ENCODE data around the gene FBXL7. TPM values are rescaled to one million over a fixed set of nuclear protein-coding genes. Genes with fewer than 3 reads are reported as not detected.
A peak's percentile ranks its signal among the peaks of the same experiment; 100 is the strongest.

FBXL7 gene
- total and polyA plus RNA-seq, 2 of the 8 experiments (the other 6 are each of a cell fraction or from before 2014, with no cell fraction given) = 17.7 to 17.8 TPM

- WGBS, 2 experiments (ENCODE audit: extremely low coverage in 1 of 2, insufficient coverage in 1 of 2, insufficient read length in 1 of 2, insufficient replicate concordance in 2 of 2, low coverage in 1 of 2, low lambda C conversion rate in 2 of 2, missing lambda C conversion rate in 1 of 2) = 64% methylated on average over 7 of the region's 7 CpGs; no CpG with 5 or more reads in 1 of the 2 experiments
- Histone ChIP-seq H3K14ac (ENCODE audit: insufficient read length) (no peak overlapping the region), H3K23ac (ENCODE audit: insufficient read length) (no peak overlapping the region), H2AK5ac (ENCODE audit: low read depth, low read length) (0 out of 2 replicates have a peak overlapping the region, but pooled peaks have one; percentile 84), H3K79me2 (ENCODE audit: control insufficient read depth in 1 of 2, insufficient read depth in 2 of 2, low read length in 2 of 2) (peaks cover 0 to 32% of the 10 kb centered on the region in 2 experiments; a peak in 3 of 4 replicates), H3K23me2 (ENCODE audit: low read depth, low read length) (no peaks in the 10 kb centered on the region), H2AFZ (ENCODE audit: low read length) (no peak overlapping the region), H4K20me1 (replicated peaks in 1 of 2; ENCODE audit: control insufficient read depth in 1 of 2, insufficient read depth in 2 of 2, low read length in 2 of 2) (no peaks in the 10 kb centered on the region), H2BK15ac (ENCODE audit: low read length) (no peak overlapping the region), H3K9ac (replicated peaks in 1 of 4; ENCODE audit: extremely low read depth in 1 of 4, low read depth in 3 of 4, low read length in 3 of 4) (no peak overlapping the region; a peak in 1 of 7 replicates), H4K5ac (ENCODE audit: insufficient read length, low read depth, low read length) (no peak overlapping the region), H4K8ac (ENCODE audit: extremely low read depth, insufficient read depth, low read length) (no peak overlapping the region), H2BK120ac (replicated peaks; ENCODE audit: low read depth, low read length) (no peak overlapping the region), H3K27me3 (replicated peaks in 1 of 4; ENCODE audit: control insufficient read depth in 3 of 4, extremely low read depth in 1 of 4, insufficient read depth in 3 of 4, low read length in 3 of 4) (no peaks in the 10 kb centered on the region), H3K4me2 (ENCODE audit: insufficient read depth in 1 of 2, low read depth in 2 of 2, low read length in 2 of 2) (peak overlapping the region; percentile 21 to 53; a peak in 3 of 4 replicates), H3K36me3 (ENCODE audit: control insufficient read depth in 2 of 4, insufficient read depth in 4 of 4, low read length in 3 of 4) (no peaks in the 10 kb centered on the region), H2BK5ac (ENCODE audit: low read depth, low read length) (peak overlapping the region; percentile 55; the same call in 1 of the 2 replicates), H3K56ac (replicated peaks; ENCODE audit: insufficient read length, low read depth, low read length) (no peak overlapping the region), H3K27ac (ENCODE audit: low read depth, low read length) (no peak overlapping the region), H4K91ac (replicated peaks; ENCODE audit: insufficient read length, low read length) (no peak overlapping the region), H3K4me3 (ENCODE audit: extremely low read depth in 1 of 4, insufficient read depth in 2 of 4, low read depth in 3 of 4, low read length in 4 of 4) (peak overlapping the region in 1 of 4 experiments; percentile 28; a peak in 1 of 8 replicates), H3K9me3 (ENCODE audit: insufficient read depth in 2 of 2, low read depth in 1 of 2, low read length in 1 of 2) (no peaks in the 10 kb centered on the region), H2BK20ac (ENCODE audit: low read length) (peak overlapping the region; percentile 81; the same call in 1 of the 2 replicates), H3K4me1 (replicated peaks in 1 of 4; ENCODE audit: control insufficient read depth in 3 of 4, insufficient read depth in 4 of 4, low read length in 3 of 4) (peaks cover 3 to 13% (median 11%) of the 10 kb centered on the region in 4 experiments; a peak in 6 of 7 replicates), H3K4ac (replicated peaks; ENCODE audit: insufficient read length, low read depth, low read length) (no peak overlapping the region), H2BK12ac (ENCODE audit: low read depth, low read length) (no peak overlapping the region), H3K79me1 (ENCODE audit: low read depth, low read length) (no peaks in the 10 kb centered on the region; the same call in 1 of the 2 replicates), H3K18ac (ENCODE audit: extremely low read depth, low read length) (no peak overlapping the region; the same call in 1 of the 2 replicates)
- DNase-seq (ENCODE audit: low read depth in 1 of 2, low spot score in 2 of 2) = peak in 1 of 2 experiments; percentile 3
- TF ChIP-seq YY1 (IDR thresholded peaks at IDR 0.05; ENCODE audit: low read depth, low read length) = no peak
- no peak for TF ChIP-seq ASH2L (IDR thresholded peaks at IDR 0.05; ENCODE audit: low read length)
- no peak for TF ChIP-seq TCF12 (IDR thresholded peaks at IDR 0.05; ENCODE audit: low read depth, low read length)
- TF ChIP-seq SP4 (IDR thresholded peaks at IDR 0.05; ENCODE audit: low read length) = no peak
- no peak for TF ChIP-seq SIRT6 (IDR thresholded peaks at IDR 0.05; ENCODE audit: low read length)
- no peak for FAIRE-seq
- POLR2A ChIA-PET (ENCODE audit: partially characterized antibody) = interaction anchor here (1.0 kb wide), 1 partner anchor 28 kb away, joined by 3 read pairs; no protein-coding TSS in a partner anchor
- CTCF ChIA-PET (ENCODE audit: partially characterized antibody) = interaction anchor here (1.0 to 1.5 kb wide), 4 partner anchors 35 to 173 kb away, joined by 3 to 5 read pairs (median 4); no protein-coding TSS in a partner anchor
Observed at GRCh38 chr5:15645381-15646160, 145.6 kb downstream of the FBXL7 start.

Data from H1 (cell line).